HCT116 (cell line): Measurements from ENCODE around the gene WDPCP. TPM values are rescaled to one million over a fixed set of nuclear protein-coding genes. Genes with fewer than 3 reads are reported as not detected.
"Not testable (repeated sequence)": the region's sequence is repeated elsewhere in the genome, so short reads cannot be mapped to it uniquely, and the experiment has no call there.

Source experiments
- ATAC-seq: fragments of 200-7000 bp; cut with Tn5 transposase; 2 replicates; pipeline ENCODE4 v1.9.1; 2020; ENCODE audit warnings: mild to moderate bottlenecking, moderate library complexity
- BruUV-seq: library from RNA; stranded (reverse); fragments of 400-500 nt; replicated peaks from 2 replicates; lab custom pipeline; 2021; lab: Mats Ljungman, UMichigan
- CTCF ChIA-PET: fragments of 300-600 bp; sonication (Branson Sonifier 250); formaldehyde crosslinking; loops from one replicate; lab custom pipeline; 2021; ENCODE audit warnings: antibody characterized with exemption; lab: Charles Lee
- POLR2A ChIA-PET: fragments of 300-600, 350-600 bp; sonication (Branson Sonifier 250); formaldehyde crosslinking; loops from one replicate; lab custom pipeline; 2021; ENCODE audit warnings: antibody characterized with exemption; lab: Charles Lee
- RAD21 ChIA-PET, 2 experiments: fragments of 300-600 bp; sonication (Branson Sonifier 250); formaldehyde crosslinking; loops; one replicate each; lab custom pipeline; 2023; ENCODE audit warnings: low total read pairs in 2 of 2; ENCODE audit not compliant: uncharacterized antibody in 2 of 2, unreplicated experiment in 2 of 2, low non-redundant PET in 1 of 2; lab: Charles Lee
- DNase-seq: peaks from one replicate; pipeline ENCODE4 v3.0.0-alpha.2; 2010; ENCODE audit warnings: low read depth, low spot score
- H2AFZ ChIP-seq: fragments of 200-600 bp; shearing (Covaris generic), sonication (generic); 2 replicates; pipeline ENCODE4 v1.6.1; 2017; ENCODE audit warnings: low read depth, mixed run types, mixed read lengths, antibody characterized with exemption, low read length; ENCODE audit not compliant: poor library complexity, severe bottlenecking
- H3K27ac ChIP-seq: 2 replicates; pipeline ENCODE4 v1.5.1; 2012; ENCODE audit warnings: low read depth, low read length
- H3K27me3 ChIP-seq: fragments of 200-600 bp; sonication (generic); 2 replicates; pipeline ENCODE4 v1.6.1; 2016; ENCODE audit warnings: mixed run types, low read length, mixed read lengths; ENCODE audit not compliant: insufficient read depth
- H3K36me3 ChIP-seq, 2 experiments: fragments of 200-500 bp in 1 of 2; fragments of 200-600 bp in 1 of 2; sonication (Bioruptor generic) in 1 of 2; sonication (generic) in 1 of 2; 2 replicates each; pipeline versions ENCODE4 v1.5.1 to v1.6.1; 2014 to 2016; ENCODE audit warnings: low read length in 2 of 2, inconsistent platforms in 1 of 2, mixed read lengths in 1 of 2, mixed run types in 1 of 2; ENCODE audit not compliant: insufficient read depth in 2 of 2, control insufficient read depth in 1 of 2
- H3K4me1 ChIP-seq, 2 experiments: fragments of 200-600 bp in 1 of 2; sonication (generic) in 1 of 2; 2 replicates each; pipeline versions ENCODE4 v1.5.1 to v1.6.1; 2012 to 2017; ENCODE audit warnings: low read length in 2 of 2, inconsistent platforms in 1 of 2, mild to moderate bottlenecking in 1 of 2, mixed read lengths in 1 of 2, mixed run types in 1 of 2, moderate library complexity in 1 of 2; ENCODE audit not compliant: insufficient read depth in 2 of 2, control insufficient read depth in 1 of 2
- H3K4me2 ChIP-seq: fragments of 200-600 bp; sonication (generic); 2 replicates; pipeline ENCODE4 v1.6.1; 2017; ENCODE audit warnings: mixed run types, low read length, mixed read lengths
- H3K4me3 ChIP-seq, 2 experiments: fragments of 200-600 bp in 1 of 2; sonication (generic) in 1 of 2; replicated peaks in 1 of 2; 2 replicates each; pipeline ENCODE4 v1.5.1; 2011 to 2016; ENCODE audit warnings: low read length in 2 of 2, control low read depth in 1 of 2, low read depth in 1 of 2, mild to moderate bottlenecking in 1 of 2, mixed read lengths in 1 of 2, mixed run types in 1 of 2
- H3K79me2 ChIP-seq: fragments of 200-600 bp; sonication (generic); 2 replicates; pipeline ENCODE4 v1.6.1; 2017; ENCODE audit warnings: mild to moderate bottlenecking, mixed run types, low read length, moderate library complexity, mixed read lengths; ENCODE audit not compliant: insufficient read depth
- H3K9ac ChIP-seq: fragments of 200-600 bp; sonication (generic); 2 replicates; pipeline ENCODE4 v1.6.1; 2016; ENCODE audit warnings: low read length, mixed read lengths
- H3K9me2 ChIP-seq: fragments of 200-600 bp; sonication (generic), shearing (Covaris generic); 2 replicates; pipeline ENCODE4 v1.6.1; 2017; ENCODE audit warnings: mixed run types, mild to moderate bottlenecking, moderate library complexity; ENCODE audit not compliant: insufficient read depth
- H3K9me3 ChIP-seq, 2 experiments: fragments of 200-500 bp in 1 of 2; fragments of 200-600 bp in 1 of 2; sonication (Bioruptor generic) in 1 of 2; sonication (generic) in 1 of 2; 2 replicates each; pipeline ENCODE4 v1.6.1; 2014 to 2017; ENCODE audit warnings: low read length in 2 of 2, mixed read lengths in 2 of 2, inconsistent platforms in 1 of 2, low read depth in 1 of 2, mild to moderate bottlenecking in 1 of 2, mixed run types in 1 of 2, moderate library complexity in 1 of 2; ENCODE audit not compliant: control insufficient read depth in 1 of 2, insufficient read depth in 1 of 2
- H4K20me1 ChIP-seq: fragments of 200-600 bp; sonication (generic), shearing (Covaris generic); 2 replicates; pipeline ENCODE4 v1.6.1; 2017; ENCODE audit warnings: mixed run types, mild to moderate bottlenecking, moderate library complexity; ENCODE audit not compliant: insufficient read depth
- EGR1 ChIP-seq: IDR thresholded peaks from 2 replicates; pipeline ENCODE4 v1.6.1; 2012; ENCODE audit warnings: low read depth
- FOSL1 ChIP-seq: IDR thresholded peaks from 2 replicates; pipeline ENCODE4 v1.6.1; 2012; ENCODE audit warnings: low read depth
- JUND ChIP-seq: IDR thresholded peaks from 2 replicates; pipeline ENCODE4 v1.6.1; 2012
- SIN3A ChIP-seq: IDR thresholded peaks from 2 replicates; pipeline ENCODE4 v1.6.1; 2012; ENCODE audit warnings: low read depth
- SP1 ChIP-seq: IDR thresholded peaks from 2 replicates; pipeline ENCODE4 v1.6.1; 2012; ENCODE audit warnings: low read depth
- YY1 ChIP-seq: IDR thresholded peaks from 2 replicates; pipeline ENCODE4 v1.6.1; 2011; ENCODE audit warnings: low read length, low read depth, moderate library complexity, mild to moderate bottlenecking; ENCODE audit not compliant: insufficient replicate concordance; ENCODE audit errors: extremely low read depth
- intact Hi-C: fragments of 100-400 bp; cut with micrococcal nuclease; formaldehyde crosslinking; loops from 2 replicates; pipeline ENCODE4 v1.10.0; 2022
- total RNA-seq: library from RNA; stranded (reverse); gene quantifications from one replicate; pipeline ENCODE4 v1.2.1, GENCODE V29; 2021; ENCODE audit not compliant: unreplicated experiment
- TF ChIP-seq, protein P1 (sequence below): IDR thresholded peaks from 2 replicates; pipeline ENCODE4 v1.6.1; 2012
- TF ChIP-seq, protein P2 (sequence below): IDR thresholded peaks from 2 replicates; pipeline ENCODE4 v1.6.1; 2012
- TF ChIP-seq, protein P3 (sequence below): IDR thresholded peaks from 2 replicates; pipeline ENCODE4 v1.6.1; 2012; ENCODE audit warnings: low read depth

WDPCP gene
- total RNA-seq, 1 experiment from 2014 or later = 4.1 TPM

DNA sequence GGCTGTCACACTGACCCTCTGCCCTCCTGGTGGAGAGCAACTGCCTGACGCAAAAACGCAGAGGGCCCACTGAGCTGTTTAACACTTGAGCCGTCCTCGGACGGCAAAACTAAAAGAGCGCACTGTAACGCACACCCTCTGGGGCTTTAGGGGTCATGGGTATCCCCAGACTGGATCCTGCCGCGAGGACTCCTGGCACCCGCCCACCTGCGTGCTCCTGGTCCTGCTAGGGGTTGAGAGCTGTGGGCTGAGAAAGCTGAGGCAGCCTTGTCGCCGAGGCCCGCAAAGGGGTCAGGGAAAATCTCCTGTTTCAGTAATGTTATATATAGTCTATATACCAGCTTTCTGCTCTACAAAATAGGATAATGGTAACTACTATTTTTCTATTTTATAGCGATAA is 39.6 kb upstream of the WDPCP start:
- H3K4me3 ChIP-seq = no peak overlapping the region
- ChIA-PET RAD21 (no interaction called here), CTCF (no interaction called here), POLR2A (no interaction called here)
- no peaks in the 10 kb centered on the region for H3K27me3 ChIP-seq
- no peaks in the 10 kb centered on the region; a peak in 1 of 4 replicates for H3K9me3 ChIP-seq
- H3K4me1 ChIP-seq = no peaks in the 10 kb centered on the region
- no TSS peak for BruUV-seq
- no peaks in the 10 kb centered on the region for H3K9me2 ChIP-seq
- no peak for ATAC-seq
- intact Hi-C loops = no loop called here
- no peak for DNase-seq
- H3K4me2 ChIP-seq = no peak overlapping the region
- no peak overlapping the region for H3K27ac ChIP-seq
- no peak overlapping the region for H3K9ac ChIP-seq
- no peak overlapping the region for H2AFZ ChIP-seq
- no peaks in the 10 kb centered on the region for H3K79me2 ChIP-seq
- no peaks in the 10 kb centered on the region for H4K20me1 ChIP-seq
- TF ChIP-seq YY1 (no peak), SIN3A (no peak), EGR1 (no peak), JUND (no peak), SP1 (no peak), FOSL1 (no peak)
- TF ChIP-seq, protein P1, sequence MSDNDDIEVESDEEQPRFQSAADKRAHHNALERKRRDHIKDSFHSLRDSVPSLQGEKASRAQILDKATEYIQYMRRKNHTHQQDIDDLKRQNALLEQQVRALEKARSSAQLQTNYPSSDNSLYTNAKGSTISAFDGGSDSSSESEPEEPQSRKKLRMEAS = no peak
- TF ChIP-seq, protein P2, sequence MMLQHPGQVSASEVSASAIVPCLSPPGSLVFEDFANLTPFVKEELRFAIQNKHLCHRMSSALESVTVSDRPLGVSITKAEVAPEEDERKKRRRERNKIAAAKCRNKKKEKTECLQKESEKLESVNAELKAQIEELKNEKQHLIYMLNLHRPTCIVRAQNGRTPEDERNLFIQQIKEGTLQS = no peak
- TF ChIP-seq, protein P3, sequence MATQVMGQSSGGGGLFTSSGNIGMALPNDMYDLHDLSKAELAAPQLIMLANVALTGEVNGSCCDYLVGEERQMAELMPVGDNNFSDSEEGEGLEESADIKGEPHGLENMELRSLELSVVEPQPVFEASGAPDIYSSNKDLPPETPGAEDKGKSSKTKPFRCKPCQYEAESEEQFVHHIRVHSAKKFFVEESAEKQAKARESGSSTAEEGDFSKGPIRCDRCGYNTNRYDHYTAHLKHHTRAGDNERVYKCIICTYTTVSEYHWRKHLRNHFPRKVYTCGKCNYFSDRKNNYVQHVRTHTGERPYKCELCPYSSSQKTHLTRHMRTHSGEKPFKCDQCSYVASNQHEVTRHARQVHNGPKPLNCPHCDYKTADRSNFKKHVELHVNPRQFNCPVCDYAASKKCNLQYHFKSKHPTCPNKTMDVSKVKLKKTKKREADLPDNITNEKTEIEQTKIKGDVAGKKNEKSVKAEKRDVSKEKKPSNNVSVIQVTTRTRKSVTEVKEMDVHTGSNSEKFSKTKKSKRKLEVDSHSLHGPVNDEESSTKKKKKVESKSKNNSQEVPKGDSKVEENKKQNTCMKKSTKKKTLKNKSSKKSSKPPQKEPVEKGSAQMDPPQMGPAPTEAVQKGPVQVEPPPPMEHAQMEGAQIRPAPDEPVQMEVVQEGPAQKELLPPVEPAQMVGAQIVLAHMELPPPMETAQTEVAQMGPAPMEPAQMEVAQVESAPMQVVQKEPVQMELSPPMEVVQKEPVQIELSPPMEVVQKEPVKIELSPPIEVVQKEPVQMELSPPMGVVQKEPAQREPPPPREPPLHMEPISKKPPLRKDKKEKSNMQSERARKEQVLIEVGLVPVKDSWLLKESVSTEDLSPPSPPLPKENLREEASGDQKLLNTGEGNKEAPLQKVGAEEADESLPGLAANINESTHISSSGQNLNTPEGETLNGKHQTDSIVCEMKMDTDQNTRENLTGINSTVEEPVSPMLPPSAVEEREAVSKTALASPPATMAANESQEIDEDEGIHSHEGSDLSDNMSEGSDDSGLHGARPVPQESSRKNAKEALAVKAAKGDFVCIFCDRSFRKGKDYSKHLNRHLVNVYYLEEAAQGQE = no peak
- no peaks in the 10 kb centered on the region for H3K36me3 ChIP-seq

DNA sequence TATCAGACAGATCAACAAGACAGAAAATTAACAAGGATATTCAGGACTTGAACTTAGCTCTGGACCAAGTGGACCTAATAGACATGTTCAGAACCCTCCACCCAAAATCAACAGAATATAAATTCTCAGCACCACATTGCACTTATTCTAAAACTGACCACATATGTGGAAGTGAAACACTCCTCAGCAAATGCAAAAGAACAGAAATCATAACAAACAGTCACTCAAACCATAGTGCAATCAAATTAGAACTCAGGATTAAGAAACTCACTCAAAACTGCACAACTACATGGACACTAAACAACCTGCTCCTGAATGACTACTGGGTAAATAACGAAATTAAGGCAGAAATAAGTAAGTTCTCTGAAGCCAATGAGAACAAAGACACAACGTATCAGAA is 35.5 kb upstream of the WDPCP start:
- intact Hi-C loops = not testable (repeated sequence)

More for the DNA sequence above, 35.5 kb upstream of the WDPCP start:
- BruUV-seq, POLR2A ChIA-PET, H3K79me2 ChIP-seq, DNase-seq, H3K4me2 ChIP-seq, H3K9me2 ChIP-seq, H3K4me3 ChIP-seq, H3K9me3 ChIP-seq, H3K27me3 ChIP-seq, CTCF ChIA-PET, H3K4me1 ChIP-seq, H3K9ac ChIP-seq, H4K20me1 ChIP-seq, RAD21 ChIA-PET, H2AFZ ChIP-seq, ATAC-seq, H3K27ac ChIP-seq, H3K36me3 ChIP-seq: not testable (repeated sequence)
